Breast epithelium (tissue), 3 donors: ENCODE results near the gene PLD5.

ENCODE experiments used
- POLR2A ChIP-seq: fragments of 450-650 bp; IDR thresholded peaks from one replicate; pipeline ENCODE4 v1.6.1; 2016; ENCODE audit warnings: antibody characterized with exemption, mild to moderate bottlenecking, moderate library complexity
- TF ChIP-seq, protein P1 (sequence below), 3 donors: fragments of 450-650 bp; IDR thresholded peaks; one replicate each; pipeline ENCODE4 v1.5.1; 2016 to 2017; ENCODE audit warnings: antibody characterized with exemption in 3 of 3, mild to moderate bottlenecking in 3 of 3, moderate library complexity in 3 of 3

DNA sequence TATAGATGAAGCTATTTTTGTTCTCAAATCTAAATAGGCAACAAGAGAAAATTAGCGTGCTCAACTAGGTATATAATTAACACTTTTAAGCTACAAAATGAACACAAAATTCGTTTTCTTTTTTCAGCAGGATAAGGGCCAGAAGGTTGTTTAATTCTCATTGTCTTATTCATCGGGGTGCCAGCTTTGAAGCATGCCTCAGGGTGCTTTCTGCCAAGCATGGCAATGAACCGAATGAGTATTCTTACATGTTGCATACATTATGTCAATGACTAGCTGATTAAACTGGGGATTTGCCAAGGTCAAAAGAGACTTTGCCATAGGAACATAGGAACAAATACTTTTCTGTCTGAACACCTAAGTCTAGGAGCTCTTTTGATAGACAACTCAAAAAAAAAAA lies 423.6 kb downstream of the PLD5 start:
- TF ChIP-seq, protein P1, sequence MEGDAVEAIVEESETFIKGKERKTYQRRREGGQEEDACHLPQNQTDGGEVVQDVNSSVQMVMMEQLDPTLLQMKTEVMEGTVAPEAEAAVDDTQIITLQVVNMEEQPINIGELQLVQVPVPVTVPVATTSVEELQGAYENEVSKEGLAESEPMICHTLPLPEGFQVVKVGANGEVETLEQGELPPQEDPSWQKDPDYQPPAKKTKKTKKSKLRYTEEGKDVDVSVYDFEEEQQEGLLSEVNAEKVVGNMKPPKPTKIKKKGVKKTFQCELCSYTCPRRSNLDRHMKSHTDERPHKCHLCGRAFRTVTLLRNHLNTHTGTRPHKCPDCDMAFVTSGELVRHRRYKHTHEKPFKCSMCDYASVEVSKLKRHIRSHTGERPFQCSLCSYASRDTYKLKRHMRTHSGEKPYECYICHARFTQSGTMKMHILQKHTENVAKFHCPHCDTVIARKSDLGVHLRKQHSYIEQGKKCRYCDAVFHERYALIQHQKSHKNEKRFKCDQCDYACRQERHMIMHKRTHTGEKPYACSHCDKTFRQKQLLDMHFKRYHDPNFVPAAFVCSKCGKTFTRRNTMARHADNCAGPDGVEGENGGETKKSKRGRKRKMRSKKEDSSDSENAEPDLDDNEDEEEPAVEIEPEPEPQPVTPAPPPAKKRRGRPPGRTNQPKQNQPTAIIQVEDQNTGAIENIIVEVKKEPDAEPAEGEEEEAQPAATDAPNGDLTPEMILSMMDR (IDR thresholded peaks at IDR 0.05), result no peak
- no peak for TF ChIP-seq POLR2A
